ENCODE results near the gene UBE4B. TPM values are rescaled to one million over a fixed set of nuclear protein-coding genes. Genes with fewer than 3 reads are reported as not detected.

UBE4B gene
- total and polyA plus RNA-seq, 2 experiments from 2014 or later = 28.4 to 115 TPM

- TF ChIP-seq, protein P1, sequence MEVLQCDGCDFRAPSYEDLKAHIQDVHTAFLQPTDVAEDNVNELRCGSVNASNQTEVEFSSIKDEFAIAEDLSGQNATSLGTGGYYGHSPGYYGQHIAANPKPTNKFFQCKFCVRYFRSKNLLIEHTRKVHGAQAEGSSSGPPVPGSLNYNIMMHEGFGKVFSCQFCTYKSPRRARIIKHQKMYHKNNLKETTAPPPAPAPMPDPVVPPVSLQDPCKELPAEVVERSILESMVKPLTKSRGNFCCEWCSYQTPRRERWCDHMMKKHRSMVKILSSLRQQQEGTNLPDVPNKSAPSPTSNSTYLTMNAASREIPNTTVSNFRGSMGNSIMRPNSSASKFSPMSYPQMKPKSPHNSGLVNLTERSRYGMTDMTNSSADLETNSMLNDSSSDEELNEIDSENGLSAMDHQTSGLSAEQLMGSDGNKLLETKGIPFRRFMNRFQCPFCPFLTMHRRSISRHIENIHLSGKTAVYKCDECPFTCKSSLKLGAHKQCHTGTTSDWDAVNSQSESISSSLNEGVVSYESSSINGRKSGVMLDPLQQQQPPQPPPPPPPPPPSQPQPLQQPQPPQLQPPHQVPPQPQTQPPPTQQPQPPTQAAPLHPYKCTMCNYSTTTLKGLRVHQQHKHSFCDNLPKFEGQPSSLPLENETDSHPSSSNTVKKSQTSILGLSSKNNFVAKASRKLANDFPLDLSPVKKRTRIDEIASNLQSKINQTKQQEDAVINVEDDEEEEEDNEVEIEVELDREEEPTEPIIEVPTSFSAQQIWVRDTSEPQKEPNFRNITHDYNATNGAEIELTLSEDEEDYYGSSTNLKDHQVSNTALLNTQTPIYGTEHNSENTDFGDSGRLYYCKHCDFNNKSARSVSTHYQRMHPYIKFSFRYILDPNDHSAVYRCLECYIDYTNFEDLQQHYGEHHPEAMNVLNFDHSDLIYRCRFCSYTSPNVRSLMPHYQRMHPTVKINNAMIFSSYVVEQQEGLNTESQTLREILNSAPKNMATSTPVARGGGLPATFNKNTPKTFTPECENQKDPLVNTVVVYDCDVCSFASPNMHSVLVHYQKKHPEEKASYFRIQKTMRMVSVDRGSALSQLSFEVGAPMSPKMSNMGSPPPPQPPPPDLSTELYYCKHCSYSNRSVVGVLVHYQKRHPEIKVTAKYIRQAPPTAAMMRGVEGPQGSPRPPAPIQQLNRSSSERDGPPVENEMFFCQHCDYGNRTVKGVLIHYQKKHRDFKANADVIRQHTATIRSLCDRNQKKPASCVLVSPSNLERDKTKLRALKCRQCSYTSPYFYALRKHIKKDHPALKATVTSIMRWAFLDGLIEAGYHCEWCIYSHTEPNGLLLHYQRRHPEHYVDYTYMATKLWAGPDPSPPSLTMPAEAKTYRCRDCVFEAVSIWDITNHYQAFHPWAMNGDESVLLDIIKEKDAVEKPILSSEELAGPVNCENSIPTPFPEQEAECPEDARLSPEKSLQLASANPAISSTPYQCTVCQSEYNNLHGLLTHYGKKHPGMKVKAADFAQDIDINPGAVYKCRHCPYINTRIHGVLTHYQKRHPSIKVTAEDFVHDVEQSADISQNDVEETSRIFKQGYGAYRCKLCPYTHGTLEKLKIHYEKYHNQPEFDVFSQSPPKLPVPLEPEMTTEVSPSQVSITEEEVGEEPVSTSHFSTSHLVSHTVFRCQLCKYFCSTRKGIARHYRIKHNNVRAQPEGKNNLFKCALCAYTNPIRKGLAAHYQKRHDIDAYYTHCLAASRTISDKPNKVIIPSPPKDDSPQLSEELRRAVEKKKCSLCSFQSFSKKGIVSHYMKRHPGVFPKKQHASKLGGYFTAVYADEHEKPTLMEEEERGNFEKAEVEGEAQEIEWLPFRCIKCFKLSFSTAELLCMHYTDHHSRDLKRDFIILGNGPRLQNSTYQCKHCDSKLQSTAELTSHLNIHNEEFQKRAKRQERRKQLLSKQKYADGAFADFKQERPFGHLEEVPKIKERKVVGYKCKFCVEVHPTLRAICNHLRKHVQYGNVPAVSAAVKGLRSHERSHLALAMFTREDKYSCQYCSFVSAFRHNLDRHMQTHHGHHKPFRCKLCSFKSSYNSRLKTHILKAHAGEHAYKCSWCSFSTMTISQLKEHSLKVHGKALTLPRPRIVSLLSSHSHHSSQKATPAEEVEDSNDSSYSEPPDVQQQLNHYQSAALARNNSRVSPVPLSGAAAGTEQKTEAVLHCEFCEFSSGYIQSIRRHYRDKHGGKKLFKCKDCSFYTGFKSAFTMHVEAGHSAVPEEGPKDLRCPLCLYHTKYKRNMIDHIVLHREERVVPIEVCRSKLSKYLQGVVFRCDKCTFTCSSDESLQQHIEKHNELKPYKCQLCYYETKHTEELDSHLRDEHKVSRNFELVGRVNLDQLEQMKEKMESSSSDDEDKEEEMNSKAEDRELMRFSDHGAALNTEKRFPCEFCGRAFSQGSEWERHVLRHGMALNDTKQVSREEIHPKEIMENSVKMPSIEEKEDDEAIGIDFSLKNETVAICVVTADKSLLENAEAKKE (CRISPR knock-in tag; IDR thresholded peaks at IDR 0.05) = no peak
- TF ChIP-seq EZH2 (IDR thresholded peaks at IDR 0.05; ENCODE audit: low read depth, unreplicated experiment) = no peak
- TF ChIP-seq CREB1 (CRISPR knock-in tag; IDR thresholded peaks at IDR 0.05; ENCODE audit: low read depth) = no peak
Measured at GRCh38 chr1:10045480-10046355, 13.0 kb downstream of the UBE4B start (continued).

DNA sequence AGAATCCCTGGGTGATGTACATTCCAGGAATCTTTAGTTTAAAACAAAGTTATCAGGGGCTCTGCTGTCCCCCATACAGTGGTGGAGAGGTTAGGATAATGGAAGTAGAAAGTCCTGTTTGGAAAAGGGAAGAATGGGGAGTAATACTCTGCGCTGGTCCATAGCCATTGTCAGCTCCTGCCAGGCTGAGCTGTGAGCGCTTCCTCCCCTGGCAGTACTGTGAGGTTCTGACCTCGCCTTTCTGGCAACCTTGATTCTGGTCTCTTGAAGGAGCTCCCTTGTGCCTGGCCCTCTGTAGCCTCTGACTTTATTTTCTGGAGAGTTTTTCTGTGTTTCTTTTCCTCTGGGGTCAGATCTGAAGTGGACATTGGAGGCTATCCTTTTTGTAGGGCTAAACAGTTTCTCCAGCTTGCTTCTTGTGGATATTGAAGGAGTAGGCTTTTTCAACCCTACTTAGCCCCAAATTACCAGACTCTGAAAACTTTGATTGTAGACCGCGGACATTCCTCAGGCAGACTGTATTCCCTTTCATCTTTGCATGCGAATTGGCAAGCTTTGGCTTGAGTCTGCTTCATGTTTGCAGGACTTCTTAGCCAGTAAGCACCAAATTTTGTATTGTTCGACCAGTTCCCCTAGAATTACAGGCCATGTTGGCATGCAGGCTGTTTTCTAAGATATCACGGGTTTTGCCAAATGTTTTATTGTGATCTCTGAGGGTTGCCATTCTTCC is 13.8 kb downstream of the UBE4B start:
- Mint-ChIP-seq H3K4me1 (peaks cover 24% of the 10 kb centered on the region), H3K27ac (peak overlapping the region; percentile 43), H3K27me3 (ENCODE audit: insufficient read depth, low read depth, poor library complexity) (peaks cover 3% of the 10 kb centered on the region), H3K36me3 (ENCODE audit: low read depth) (peaks cover 19% of the 10 kb centered on the region), H3K9me3 (no peaks in the 10 kb centered on the region), H3K4me3 (no peak overlapping the region; the same call in 2 of the 3 replicates)
- Histone ChIP-seq H3K27ac (ENCODE audit: low read depth) (peak overlapping the region; percentile 51; the same call in 1 of the 2 replicates), H3F3A (replicated peaks; ENCODE audit: low read depth) (no peaks in the 10 kb centered on the region), H4K20me1 (replicated peaks; ENCODE audit: insufficient read depth) (peaks cover 41% of the 10 kb centered on the region), H3K4me3 (no peak overlapping the region), H3K4me2 (peak overlapping the region; percentile 52; the same call in 1 of the 2 replicates), H2AFZ (no peak overlapping the region), H3K79me2 (replicated peaks; ENCODE audit: insufficient read depth) (peaks cover 100% of the 10 kb centered on the region), H3K4me1 (ENCODE audit: insufficient read depth) (peaks cover 19% of the 10 kb centered on the region), H3K9me2 (ENCODE audit: insufficient read depth) (no peaks in the 10 kb centered on the region), H3K27me3 (ENCODE audit: insufficient read depth) (no peaks in the 10 kb centered on the region), H3K36me3 (ENCODE audit: insufficient read depth) (no peaks in the 10 kb centered on the region)
- DNase-seq (ENCODE audit: low spot score) = no peak
- ATAC-seq = peak; percentile 62
- TF ChIP-seq ZNF114 (CRISPR knock-in tag; IDR thresholded peaks at IDR 0.05) = no peak
- no peak for TF ChIP-seq STAT1 (IDR thresholded peaks at IDR 0.05; ENCODE audit: unreplicated experiment)
- TF ChIP-seq POLR2AphosphoS5 (IDR thresholded peaks at IDR 0.05; ENCODE audit: low read depth) = no peak
- TF ChIP-seq, protein P1 (CRISPR knock-in tag; IDR thresholded peaks at IDR 0.05) = no peak

All from GM23338 (cell line).